ENCODE measurements around the gene SEPHS2. TPM values are rescaled to one million over a fixed set of nuclear protein-coding genes. Genes with fewer than 3 reads are reported as not detected.

SEPHS2 gene
- total RNA-seq, 4 donors from 2014 or later, result 22.8 to 42.9 (median 32.1) TPM

DNA sequence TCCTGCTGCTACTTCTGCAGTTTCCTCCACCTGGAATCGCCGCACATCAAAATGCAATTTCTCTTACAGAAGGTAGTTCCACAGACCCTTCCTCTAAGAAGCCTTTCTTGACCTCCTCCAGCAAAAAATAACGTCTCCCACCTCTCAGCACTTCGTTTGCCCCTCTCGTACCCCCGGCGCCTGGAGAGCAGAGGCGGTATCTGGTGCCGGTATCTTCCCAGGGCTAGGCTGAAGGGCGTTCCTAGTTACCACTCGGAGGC, 16.3 kb downstream of the SEPHS2 start:
- peak; percentile 12 for ATAC-seq (ENCODE audit: low FRiP score)
- no peak for DNase-seq (ENCODE audit: low spot score)
- TF ChIP-seq, protein P1, sequence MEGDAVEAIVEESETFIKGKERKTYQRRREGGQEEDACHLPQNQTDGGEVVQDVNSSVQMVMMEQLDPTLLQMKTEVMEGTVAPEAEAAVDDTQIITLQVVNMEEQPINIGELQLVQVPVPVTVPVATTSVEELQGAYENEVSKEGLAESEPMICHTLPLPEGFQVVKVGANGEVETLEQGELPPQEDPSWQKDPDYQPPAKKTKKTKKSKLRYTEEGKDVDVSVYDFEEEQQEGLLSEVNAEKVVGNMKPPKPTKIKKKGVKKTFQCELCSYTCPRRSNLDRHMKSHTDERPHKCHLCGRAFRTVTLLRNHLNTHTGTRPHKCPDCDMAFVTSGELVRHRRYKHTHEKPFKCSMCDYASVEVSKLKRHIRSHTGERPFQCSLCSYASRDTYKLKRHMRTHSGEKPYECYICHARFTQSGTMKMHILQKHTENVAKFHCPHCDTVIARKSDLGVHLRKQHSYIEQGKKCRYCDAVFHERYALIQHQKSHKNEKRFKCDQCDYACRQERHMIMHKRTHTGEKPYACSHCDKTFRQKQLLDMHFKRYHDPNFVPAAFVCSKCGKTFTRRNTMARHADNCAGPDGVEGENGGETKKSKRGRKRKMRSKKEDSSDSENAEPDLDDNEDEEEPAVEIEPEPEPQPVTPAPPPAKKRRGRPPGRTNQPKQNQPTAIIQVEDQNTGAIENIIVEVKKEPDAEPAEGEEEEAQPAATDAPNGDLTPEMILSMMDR (IDR thresholded peaks at IDR 0.05), result no peak

DNA sequence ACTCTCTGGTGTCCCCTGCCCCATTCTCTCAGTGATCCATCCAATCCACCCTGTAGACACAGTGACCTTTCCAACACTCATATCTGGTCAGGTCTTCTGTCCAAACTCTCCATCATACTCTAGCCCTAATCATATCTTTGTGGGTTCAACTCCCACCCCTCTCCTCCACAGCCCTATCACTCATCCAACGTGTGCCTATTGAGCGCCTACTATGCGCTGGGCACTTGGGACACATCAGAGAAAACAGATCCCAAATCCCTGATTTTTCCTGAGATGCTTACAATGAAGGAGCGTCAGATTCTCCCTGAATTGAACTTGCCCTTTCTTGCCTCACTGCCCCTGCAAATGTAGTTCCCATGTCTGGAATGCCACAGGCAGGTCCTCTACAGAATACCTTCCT, 17.6 kb downstream of the SEPHS2 start:
- ATAC-seq (ENCODE audit: low FRiP score) (no peak), DNase-seq (ENCODE audit: low spot score) (no peak)
- TF ChIP-seq, protein P1 (IDR thresholded peaks at IDR 0.05), result no peak

DNA sequence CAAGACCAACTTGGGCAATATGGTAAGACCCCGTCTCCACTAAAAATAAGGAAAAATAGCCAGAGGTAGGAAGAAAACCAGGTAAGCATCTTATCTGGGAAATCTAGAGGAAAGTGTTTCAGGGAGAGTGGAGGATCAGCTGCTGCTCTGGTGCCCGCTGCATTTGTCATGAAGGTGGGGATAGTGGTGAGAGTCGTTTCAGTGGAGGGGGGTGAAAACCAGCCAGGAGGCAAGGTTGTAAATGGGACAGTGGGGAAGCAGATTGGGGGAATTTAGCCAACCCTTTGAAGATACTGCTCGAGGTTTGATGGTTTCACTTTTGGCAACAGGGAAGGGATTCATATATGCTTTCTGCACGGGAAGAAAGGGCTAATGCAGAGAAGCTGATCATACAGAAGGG, 24.7 kb downstream of the SEPHS2 start:
- TF ChIP-seq, protein P1 (IDR thresholded peaks at IDR 0.05), result no peak
- ATAC-seq (ENCODE audit: low FRiP score), result no peak
- no peak for DNase-seq (ENCODE audit: low spot score)

DNA sequence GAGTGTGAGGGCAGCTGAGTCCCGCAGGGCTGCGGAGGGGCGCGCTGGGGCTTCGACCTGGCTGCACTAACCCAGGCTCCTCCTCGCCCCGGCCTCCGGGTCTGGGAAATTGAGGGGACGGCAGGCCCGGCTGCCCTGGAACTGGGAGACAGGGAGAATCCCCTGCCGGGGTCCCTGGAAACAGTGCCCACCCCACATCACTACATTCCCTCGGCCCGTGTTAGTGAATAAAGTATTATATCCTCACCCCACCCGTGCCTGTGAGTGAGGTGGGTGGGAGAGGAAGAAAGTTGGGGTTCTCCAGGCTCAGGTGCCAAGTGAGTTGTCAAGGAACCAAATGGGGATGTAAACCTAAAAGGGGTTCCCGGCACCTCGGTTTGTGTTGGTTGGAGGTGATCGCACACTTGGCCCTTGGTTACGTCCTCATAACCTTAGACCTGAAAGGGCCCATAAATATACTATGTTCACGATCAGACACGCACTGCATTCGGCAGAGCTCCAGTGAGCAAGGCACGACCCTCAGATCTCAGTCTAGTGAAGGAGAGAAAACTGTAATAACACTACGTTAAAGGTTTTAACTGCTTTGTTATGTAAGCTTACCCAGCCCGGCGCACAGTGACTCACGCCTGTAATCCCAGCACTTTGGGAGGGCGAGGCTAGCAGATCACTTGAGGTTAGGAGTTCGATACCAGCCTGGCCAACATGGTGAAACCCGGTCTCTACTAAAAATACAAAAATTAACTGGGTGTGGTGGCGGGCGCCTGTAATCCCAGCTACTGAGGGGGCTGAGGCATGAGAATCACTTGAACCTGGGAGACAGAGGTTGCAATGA, 27.1 kb downstream of the SEPHS2 start:
- TF ChIP-seq, protein P1 (IDR thresholded peaks at IDR 0.05), result no peak
- ATAC-seq (ENCODE audit: low FRiP score) (no peak), DNase-seq (ENCODE audit: low spot score) (no peak)

DNA sequence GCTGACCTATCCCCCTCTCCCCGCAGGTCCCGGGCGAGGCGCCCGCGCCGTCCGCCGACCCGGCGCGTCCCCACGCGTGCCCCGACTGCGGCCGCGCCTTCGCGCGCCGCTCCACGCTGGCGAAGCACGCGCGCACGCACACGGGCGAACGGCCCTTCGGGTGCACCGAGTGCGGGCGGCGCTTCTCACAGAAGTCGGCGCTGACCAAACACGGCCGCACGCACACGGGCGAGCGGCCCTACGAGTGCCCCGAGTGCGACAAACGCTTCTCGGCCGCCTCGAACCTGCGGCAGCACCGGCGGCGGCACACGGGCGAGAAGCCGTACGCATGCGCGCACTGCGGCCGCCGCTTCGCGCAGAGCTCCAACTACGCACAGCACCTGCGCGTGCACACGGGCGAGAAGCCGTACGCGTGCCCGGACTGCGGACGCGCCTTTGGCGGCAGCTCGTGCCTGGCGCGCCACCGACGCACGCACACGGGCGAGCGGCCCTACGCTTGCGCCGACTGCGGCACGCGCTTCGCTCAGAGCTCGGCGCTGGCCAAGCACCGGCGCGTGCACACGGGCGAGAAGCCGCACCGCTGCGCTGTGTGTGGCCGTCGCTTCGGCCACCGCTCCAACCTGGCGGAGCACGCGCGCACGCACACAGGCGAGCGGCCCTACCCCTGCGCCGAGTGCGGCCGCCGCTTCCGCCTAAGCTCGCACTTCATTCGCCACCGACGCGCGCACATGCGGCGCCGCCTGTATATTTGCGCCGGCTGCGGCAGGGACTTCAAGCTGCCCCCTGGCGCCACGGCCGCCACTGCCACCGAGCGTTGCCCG, 27.9 kb downstream of the SEPHS2 start:
- ATAC-seq (ENCODE audit: low FRiP score), result peak; percentile 87

DNA sequence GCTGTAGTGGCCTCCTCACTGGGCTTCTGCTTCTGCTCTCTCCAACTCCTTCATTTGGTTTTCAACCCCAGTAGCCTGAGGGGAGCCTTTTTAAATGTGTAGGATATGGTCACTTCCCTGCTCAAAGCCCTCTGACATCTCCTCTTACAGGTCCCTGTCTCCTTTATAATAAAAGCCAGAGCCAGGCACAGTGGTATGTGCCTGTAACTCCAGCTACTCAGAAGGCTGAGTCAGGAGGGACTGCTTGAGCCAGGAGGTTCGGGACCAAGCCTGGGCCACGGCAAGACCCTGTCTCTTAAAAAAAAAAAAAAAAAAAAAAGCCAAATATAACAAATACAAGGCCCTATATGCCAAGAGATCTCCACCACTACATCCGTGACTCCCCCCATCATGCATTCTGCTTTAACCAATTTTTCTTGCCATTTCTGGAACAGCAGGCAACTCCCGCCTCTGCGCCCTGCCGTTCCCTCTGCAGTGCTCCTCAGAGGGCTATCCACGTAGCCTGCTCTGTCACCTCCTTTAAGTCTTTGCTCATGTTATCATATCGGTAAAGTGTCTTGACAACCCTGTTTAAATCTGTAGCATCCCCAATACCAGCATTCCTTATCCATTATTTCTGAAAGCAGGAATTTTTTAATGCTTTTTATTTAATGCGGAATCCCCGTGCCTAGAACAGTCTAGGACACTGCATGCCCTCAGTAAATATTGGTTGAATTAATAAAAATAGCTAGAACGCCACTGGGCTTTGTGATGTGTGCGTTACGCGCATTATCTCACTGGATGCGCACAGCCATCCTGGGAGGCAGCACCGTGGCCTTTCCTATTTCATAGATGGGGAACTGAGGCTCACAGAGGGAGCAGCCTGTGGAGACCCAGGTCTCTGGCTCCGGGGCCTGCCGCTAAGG, 28.8 kb downstream of the SEPHS2 start:
- TF ChIP-seq, protein P1 (IDR thresholded peaks at IDR 0.05), result no peak
- ATAC-seq (ENCODE audit: low FRiP score) (peak; percentile 3), DNase-seq (ENCODE audit: low spot score) (no peak)

More for the DNA sequence above, 27.9 kb downstream of the SEPHS2 start:
- TF ChIP-seq, protein P1 (IDR thresholded peaks at IDR 0.05), result no peak
- DNase-seq (ENCODE audit: low spot score), result no peak
